Measurements from ENCODE around the gene TRPC3.

DNA sequence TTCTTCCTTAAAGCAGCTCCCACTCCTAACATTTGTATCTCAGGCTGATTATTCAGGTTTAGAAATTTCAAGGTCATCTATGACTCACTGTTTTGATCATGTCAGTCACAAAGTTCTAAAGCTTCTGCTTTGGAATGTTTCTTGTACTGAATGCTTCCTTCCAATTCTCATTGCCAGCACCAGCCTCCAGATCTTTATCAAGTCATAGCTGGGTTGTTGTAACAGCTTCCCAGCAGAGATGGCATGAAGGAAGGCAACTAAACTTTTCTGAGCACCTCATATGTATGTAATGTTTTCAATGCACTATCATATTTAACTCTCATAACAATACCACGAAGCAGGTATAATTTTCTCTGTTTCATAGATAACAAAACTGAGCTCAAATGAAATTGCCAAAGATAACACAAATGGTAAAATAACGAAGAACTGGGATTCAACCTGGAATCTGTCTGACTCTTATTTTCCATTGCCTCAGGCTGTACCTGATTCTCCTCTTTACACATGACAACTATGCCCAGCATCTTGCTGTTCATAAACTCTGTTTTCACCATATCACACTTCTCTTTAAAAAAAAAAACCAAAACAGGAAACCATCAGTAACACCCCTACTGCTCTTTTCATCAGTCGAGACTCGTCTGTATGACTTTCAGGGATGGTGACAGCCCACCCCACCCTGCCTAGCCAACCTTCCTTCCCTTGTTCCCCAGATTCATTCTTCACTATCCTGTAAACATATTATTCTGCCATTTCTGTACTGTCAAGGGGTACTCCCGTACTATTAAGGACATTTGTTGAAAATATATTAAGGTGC is 13.4 kb downstream of the TRPC3 start:
- TF ChIP-seq, protein P1, sequence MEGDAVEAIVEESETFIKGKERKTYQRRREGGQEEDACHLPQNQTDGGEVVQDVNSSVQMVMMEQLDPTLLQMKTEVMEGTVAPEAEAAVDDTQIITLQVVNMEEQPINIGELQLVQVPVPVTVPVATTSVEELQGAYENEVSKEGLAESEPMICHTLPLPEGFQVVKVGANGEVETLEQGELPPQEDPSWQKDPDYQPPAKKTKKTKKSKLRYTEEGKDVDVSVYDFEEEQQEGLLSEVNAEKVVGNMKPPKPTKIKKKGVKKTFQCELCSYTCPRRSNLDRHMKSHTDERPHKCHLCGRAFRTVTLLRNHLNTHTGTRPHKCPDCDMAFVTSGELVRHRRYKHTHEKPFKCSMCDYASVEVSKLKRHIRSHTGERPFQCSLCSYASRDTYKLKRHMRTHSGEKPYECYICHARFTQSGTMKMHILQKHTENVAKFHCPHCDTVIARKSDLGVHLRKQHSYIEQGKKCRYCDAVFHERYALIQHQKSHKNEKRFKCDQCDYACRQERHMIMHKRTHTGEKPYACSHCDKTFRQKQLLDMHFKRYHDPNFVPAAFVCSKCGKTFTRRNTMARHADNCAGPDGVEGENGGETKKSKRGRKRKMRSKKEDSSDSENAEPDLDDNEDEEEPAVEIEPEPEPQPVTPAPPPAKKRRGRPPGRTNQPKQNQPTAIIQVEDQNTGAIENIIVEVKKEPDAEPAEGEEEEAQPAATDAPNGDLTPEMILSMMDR (IDR thresholded peaks at IDR 0.05), result no peak
- TF ChIP-seq POLR2AphosphoS5 (IDR thresholded peaks at IDR 0.05; ENCODE audit: insufficient read depth in 1 of 2, low read depth in 1 of 2) (no peak), POLR2A (IDR thresholded peaks at IDR 0.05) (no peak)

Data from vagina (tissue), 2 donors.